ENCODE measurements around the gene SGCD. TPM values are rescaled to one million over a fixed set of nuclear protein-coding genes. Genes with fewer than 3 reads are reported as not detected.

Gene SGCD
- total and polyA plus RNA-seq, 4 experiments from 2014 or later, result not detected

DNA sequence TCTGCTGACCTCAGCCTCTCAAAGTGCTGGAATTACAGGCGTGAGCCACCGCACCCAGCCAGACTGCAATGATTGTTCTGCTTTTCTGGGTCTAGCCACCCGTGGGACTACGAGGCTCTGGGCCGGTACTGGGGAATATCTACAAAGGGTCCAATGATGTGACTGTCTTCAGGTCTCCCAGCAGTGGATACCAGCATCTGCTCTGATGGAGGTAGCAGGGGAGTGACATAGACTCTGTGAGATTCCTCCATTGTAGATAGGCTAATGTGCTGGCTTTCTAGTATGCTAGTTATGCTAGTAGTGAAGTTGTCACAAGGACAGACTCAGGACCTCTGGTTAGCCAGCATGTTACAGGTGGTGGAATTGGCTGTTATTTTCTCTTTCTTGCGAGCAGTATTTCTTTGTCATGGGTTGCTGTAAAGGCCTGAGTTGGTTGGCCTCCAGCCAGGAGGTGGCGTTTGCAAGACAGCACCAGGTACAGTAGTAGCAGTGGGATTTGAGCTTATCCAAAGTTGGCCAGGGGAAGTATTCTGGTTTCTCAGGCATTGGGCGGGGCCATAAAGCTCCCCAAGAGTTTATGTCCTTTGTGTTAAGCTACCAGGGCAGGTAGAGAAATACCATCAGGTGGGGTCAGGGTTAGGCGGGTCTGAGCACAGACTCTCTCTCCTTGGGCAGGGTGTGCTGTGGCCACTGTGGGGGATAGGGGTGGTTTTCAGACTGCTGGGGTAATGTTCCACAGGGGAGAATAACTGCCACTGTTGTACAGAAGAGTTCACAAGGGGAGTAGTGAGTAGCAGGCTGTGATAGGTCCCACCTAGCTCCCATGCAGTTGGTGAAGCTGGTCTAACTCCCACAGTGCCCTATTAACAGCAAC lies 105.2 kb downstream of the SGCD start:
- Histone ChIP-seq H3K4me1 (ENCODE audit: insufficient read depth, low read length) (no peaks in the 10 kb centered on the region), H3K9me3 (ENCODE audit: control insufficient read depth in 1 of 2, low read length in 2 of 2) (no peaks in the 10 kb centered on the region), H3K27ac (ENCODE audit: low read depth, low read length) (no peak overlapping the region), H3K4me3 (ENCODE audit: low read length in 2 of 2) (no peak overlapping the region), H3K27me3 (ENCODE audit: insufficient read depth, low read length) (no peaks in the 10 kb centered on the region), H3K36me3 (ENCODE audit: insufficient read depth, low read length) (no peaks in the 10 kb centered on the region)
- Mint-ChIP-seq H3K4me1 (no peaks in the 10 kb centered on the region), H3K9me3 (peaks cover 0 to 6% (median 0%) of the 10 kb centered on the region in 8 donors), H3K27ac (no peak overlapping the region), H3K4me3 (no peak overlapping the region), H3K27me3 (peaks cover 12 to 13% of the 10 kb centered on the region in 2 donors), H3K36me3 (no peaks in the 10 kb centered on the region)
- POLR2A ChIA-PET (ENCODE audit: partially characterized antibody), result no interaction called here
- intact Hi-C loops (cut with micrococcal nuclease), result no loop called here
- DNase-seq, result no peak
- CTCF ChIA-PET (ENCODE audit: partially characterized antibody), result no interaction called here

DNA sequence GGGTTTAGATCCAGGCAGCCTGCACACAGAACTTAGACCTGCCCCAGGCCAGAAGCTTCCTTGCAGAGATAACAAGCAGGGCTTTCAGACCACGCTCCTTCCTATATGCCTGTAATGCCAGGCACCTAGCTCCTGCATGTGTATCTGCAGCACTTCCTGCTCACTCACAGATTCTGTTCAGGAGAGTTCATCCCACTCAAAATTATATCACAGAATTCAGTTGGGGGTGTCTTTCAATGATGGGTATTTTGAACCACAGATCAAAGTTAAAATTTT lies 105.8 kb downstream of the SGCD start:
- no peaks in the 10 kb centered on the region for H3K36me3 Mint-ChIP-seq
- no peak overlapping the region for H3K4me3 Mint-ChIP-seq
- intact Hi-C loops (cut with micrococcal nuclease), result no loop called here
- Histone ChIP-seq H3K4me1 (ENCODE audit: insufficient read depth, low read length) (no peaks in the 10 kb centered on the region), H3K36me3 (ENCODE audit: insufficient read depth, low read length) (no peaks in the 10 kb centered on the region), H3K27ac (ENCODE audit: low read depth, low read length) (no peak overlapping the region), H3K27me3 (ENCODE audit: insufficient read depth, low read length) (no peaks in the 10 kb centered on the region), H3K4me3 (ENCODE audit: low read length in 2 of 2) (no peak overlapping the region), H3K9me3 (ENCODE audit: control insufficient read depth in 1 of 2, low read length in 2 of 2) (no peaks in the 10 kb centered on the region)
- H3K4me1 Mint-ChIP-seq, result no peaks in the 10 kb centered on the region
- H3K9me3 Mint-ChIP-seq, result peaks cover 0 to 6% (median 0%) of the 10 kb centered on the region in 8 donors
- peaks cover 13 to 15% of the 10 kb centered on the region in 2 donors for H3K27me3 Mint-ChIP-seq
- no peak overlapping the region for H3K27ac Mint-ChIP-seq
- ChIA-PET CTCF (ENCODE audit: partially characterized antibody) (no interaction called here), POLR2A (ENCODE audit: partially characterized antibody) (no interaction called here)
- DNase-seq, result no peak

DNA sequence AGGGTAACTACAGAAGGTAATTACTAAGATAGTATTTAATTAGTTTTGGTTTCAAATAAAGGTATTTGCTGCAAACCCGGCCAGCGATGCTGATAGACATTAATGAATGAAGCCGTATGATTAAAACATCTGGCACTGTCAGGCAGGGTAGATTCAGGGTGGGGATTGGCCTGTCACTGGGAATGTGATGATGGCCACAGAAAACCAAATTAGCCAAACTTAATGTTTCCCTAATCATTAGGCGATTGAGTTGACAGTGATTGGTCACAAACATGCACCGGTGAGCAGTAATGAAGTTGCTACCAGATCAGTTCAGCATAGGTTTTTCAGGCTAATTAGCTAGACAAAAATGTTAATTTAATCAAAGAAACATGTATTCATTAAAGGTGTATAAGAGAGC lies 107.5 kb downstream of the SGCD start:
- H3K27me3 Mint-ChIP-seq, result peaks cover 13 to 16% of the 10 kb centered on the region in 2 donors
- no peaks in the 10 kb centered on the region for H3K36me3 ChIP-seq (ENCODE audit: insufficient read depth, low read length)
- no peak overlapping the region for H3K4me3 ChIP-seq (ENCODE audit: low read length in 2 of 2)
- ChIA-PET CTCF (ENCODE audit: partially characterized antibody) (no interaction called here), POLR2A (ENCODE audit: partially characterized antibody) (no interaction called here)
- H3K9me3 ChIP-seq (ENCODE audit: control insufficient read depth in 1 of 2, low read length in 2 of 2), result no peaks in the 10 kb centered on the region
- no peaks in the 10 kb centered on the region for H3K36me3 Mint-ChIP-seq
- H3K9me3 Mint-ChIP-seq, result peaks cover 0 to 5% (median 0%) of the 10 kb centered on the region in 8 donors
- H3K27me3 ChIP-seq (ENCODE audit: insufficient read depth, low read length), result no peaks in the 10 kb centered on the region
- no peaks in the 10 kb centered on the region for H3K4me1 Mint-ChIP-seq
- intact Hi-C loops (cut with micrococcal nuclease), result no loop called here
- DNase-seq, result no peak
- no peaks in the 10 kb centered on the region for H3K4me1 ChIP-seq (ENCODE audit: insufficient read depth, low read length)
- H3K27ac ChIP-seq (ENCODE audit: low read depth, low read length), result no peak overlapping the region
- H3K4me3 Mint-ChIP-seq, result no peak overlapping the region
- H3K27ac Mint-ChIP-seq, result no peak overlapping the region

DNA sequence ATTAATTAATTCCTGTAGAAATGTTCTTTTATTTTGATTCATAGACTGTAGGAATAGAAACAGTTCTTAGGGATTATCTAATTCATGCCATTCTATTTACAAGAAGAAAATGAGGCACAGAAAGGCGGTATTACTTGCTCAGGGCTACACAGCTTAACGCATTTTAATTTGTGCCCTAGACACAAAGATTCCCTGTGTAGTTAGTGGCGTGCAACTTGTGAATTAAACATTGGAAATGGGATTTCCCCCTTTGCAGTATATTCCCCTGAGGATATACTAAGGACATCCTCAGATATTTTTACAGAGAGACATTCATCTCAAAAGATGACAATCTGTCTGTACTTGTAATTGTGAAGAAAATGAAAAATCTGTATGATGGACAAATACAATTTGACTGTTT lies 108.1 kb downstream of the SGCD start:
- no peak for DNase-seq
- Histone ChIP-seq H3K36me3 (ENCODE audit: insufficient read depth, low read length) (no peaks in the 10 kb centered on the region), H3K9me3 (ENCODE audit: control insufficient read depth in 1 of 2, low read length in 2 of 2) (no peaks in the 10 kb centered on the region), H3K27ac (ENCODE audit: low read depth, low read length) (no peak overlapping the region), H3K4me3 (ENCODE audit: low read length in 2 of 2) (no peak overlapping the region), H3K27me3 (ENCODE audit: insufficient read depth, low read length) (no peaks in the 10 kb centered on the region), H3K4me1 (ENCODE audit: insufficient read depth, low read length) (no peaks in the 10 kb centered on the region)
- H3K9me3 Mint-ChIP-seq, result peaks cover 0 to 5% (median 0%) of the 10 kb centered on the region in 8 donors
- H3K27ac Mint-ChIP-seq, result no peak overlapping the region
- CTCF ChIA-PET (ENCODE audit: partially characterized antibody), result no interaction called here
- H3K4me3 Mint-ChIP-seq, result no peak overlapping the region
- peaks cover 13 to 18% of the 10 kb centered on the region in 2 donors for H3K27me3 Mint-ChIP-seq
- POLR2A ChIA-PET (ENCODE audit: partially characterized antibody), result no interaction called here
- no peaks in the 10 kb centered on the region for H3K36me3 Mint-ChIP-seq
- no peaks in the 10 kb centered on the region for H3K4me1 Mint-ChIP-seq
- intact Hi-C loops (cut with micrococcal nuclease), result no loop called here

DNA sequence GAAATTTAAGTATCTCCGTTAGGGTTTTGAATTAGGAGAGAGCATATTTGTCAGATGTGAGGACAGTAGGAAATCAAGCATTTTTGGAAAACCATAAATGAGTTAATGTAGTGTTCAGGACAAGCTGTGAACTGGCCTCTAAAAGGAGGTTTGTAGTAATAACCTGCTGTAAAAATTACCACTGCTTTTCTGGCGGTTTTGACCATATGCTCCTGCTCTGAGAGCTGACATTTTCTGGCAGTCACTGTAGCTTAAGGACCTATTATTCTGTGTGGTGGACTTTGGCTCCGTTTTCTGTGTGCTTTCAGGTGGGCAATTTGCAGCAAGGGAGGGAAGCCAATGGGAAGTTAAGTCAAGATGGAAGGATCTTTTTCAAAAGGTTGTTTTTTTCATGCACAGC lies 111.1 kb downstream of the SGCD start:
- H3K4me1 ChIP-seq (ENCODE audit: insufficient read depth, low read length), result no peaks in the 10 kb centered on the region
- no peak overlapping the region for H3K4me3 Mint-ChIP-seq
- H3K9me3 Mint-ChIP-seq, result peaks cover 0 to under 1% (median 0%) of the 10 kb centered on the region in 8 donors
- no peaks in the 10 kb centered on the region for H3K9me3 ChIP-seq (ENCODE audit: control insufficient read depth in 1 of 2, low read length in 2 of 2)
- H3K4me3 ChIP-seq (ENCODE audit: low read length in 2 of 2), result no peak overlapping the region
- ChIA-PET POLR2A (ENCODE audit: partially characterized antibody) (no interaction called here), CTCF (ENCODE audit: partially characterized antibody) (no interaction called here)
- no peak overlapping the region for H3K27ac Mint-ChIP-seq
- peaks cover 8 to 18% of the 10 kb centered on the region in 2 donors for H3K27me3 Mint-ChIP-seq
- no peak for DNase-seq
- H3K36me3 Mint-ChIP-seq, result no peaks in the 10 kb centered on the region
- H3K27ac ChIP-seq (ENCODE audit: low read depth, low read length), result no peak overlapping the region
- H3K27me3 ChIP-seq (ENCODE audit: insufficient read depth, low read length), result no peaks in the 10 kb centered on the region
- intact Hi-C loops (cut with micrococcal nuclease), result no loop called here
- no peaks in the 10 kb centered on the region for H3K36me3 ChIP-seq (ENCODE audit: insufficient read depth, low read length)
- no peaks in the 10 kb centered on the region for H3K4me1 Mint-ChIP-seq

DNA sequence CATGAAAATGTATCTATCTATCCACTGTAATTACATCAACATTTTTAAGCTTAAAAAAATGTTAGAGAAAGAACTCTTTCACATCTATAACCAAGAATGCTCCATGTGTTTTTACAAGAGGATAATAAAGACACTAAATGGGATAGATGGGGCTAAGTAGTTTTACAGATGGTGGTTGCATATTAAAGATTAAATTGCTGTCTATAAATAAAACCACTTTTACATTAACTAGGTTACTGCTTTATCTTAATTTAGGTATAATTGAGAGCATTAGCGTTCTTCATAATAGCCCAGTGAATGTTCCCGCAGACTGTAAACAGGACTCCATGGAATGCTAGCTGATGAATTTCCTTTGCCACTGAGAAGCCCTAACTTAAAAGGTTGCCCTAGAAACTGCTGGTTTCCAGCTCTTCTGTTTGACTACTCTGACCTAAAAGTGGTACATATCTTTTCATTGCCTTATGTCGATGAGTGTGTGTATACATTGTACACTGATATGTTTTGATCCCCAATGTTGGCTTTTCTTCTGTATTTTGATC lies 117.9 kb downstream of the SGCD start:
- Mint-ChIP-seq H3K27ac (no peak overlapping the region), H3K9me3 (peaks cover 0 to 3% (median 0%) of the 10 kb centered on the region in 8 donors), H3K4me1 (no peaks in the 10 kb centered on the region), H3K27me3 (peaks cover 13 to 22% of the 10 kb centered on the region in 2 donors), H3K36me3 (no peaks in the 10 kb centered on the region), H3K4me3 (no peak overlapping the region)
- H3K27ac ChIP-seq (ENCODE audit: low read depth, low read length), result no peak overlapping the region
- no peaks in the 10 kb centered on the region for H3K36me3 ChIP-seq (ENCODE audit: insufficient read depth, low read length)
- ChIA-PET CTCF (ENCODE audit: partially characterized antibody) (no interaction called here), POLR2A (ENCODE audit: partially characterized antibody) (no interaction called here)
- intact Hi-C loops (cut with micrococcal nuclease), result no loop called here
- H3K27me3 ChIP-seq (ENCODE audit: insufficient read depth, low read length), result no peaks in the 10 kb centered on the region
- H3K4me1 ChIP-seq (ENCODE audit: insufficient read depth, low read length), result no peaks in the 10 kb centered on the region
- DNase-seq, result no peak
- no peak overlapping the region for H3K4me3 ChIP-seq (ENCODE audit: low read length in 2 of 2)
- H3K9me3 ChIP-seq (ENCODE audit: control insufficient read depth in 1 of 2, low read length in 2 of 2), result no peaks in the 10 kb centered on the region

DNA sequence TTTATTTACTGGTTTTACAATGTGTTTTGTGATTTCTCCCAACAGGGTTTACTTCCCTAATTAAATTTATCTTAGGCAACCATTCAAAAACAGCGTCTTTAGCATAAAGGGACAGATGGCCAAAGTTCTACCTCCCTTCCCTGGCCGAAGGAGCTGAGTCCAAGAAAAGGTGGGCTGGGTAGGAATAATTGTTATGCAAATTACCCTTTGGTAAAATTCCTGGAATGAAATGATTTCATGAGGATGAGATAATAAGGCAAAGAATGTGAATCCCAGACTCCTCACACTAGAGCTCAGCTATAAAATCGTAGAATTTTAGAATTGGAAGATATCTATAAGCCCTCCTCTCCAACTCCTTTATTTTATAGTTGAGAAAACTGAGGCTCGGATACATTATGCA lies 119.6 kb downstream of the SGCD start:
- Histone ChIP-seq H3K27me3 (ENCODE audit: insufficient read depth, low read length) (no peaks in the 10 kb centered on the region), H3K4me3 (ENCODE audit: low read length in 2 of 2) (no peak overlapping the region), H3K4me1 (ENCODE audit: insufficient read depth, low read length) (no peaks in the 10 kb centered on the region), H3K9me3 (ENCODE audit: control insufficient read depth in 1 of 2, low read length in 2 of 2) (no peaks in the 10 kb centered on the region), H3K36me3 (ENCODE audit: insufficient read depth, low read length) (no peaks in the 10 kb centered on the region), H3K27ac (ENCODE audit: low read depth, low read length) (no peak overlapping the region)
- Mint-ChIP-seq H3K27me3 (peaks cover 14 to 23% of the 10 kb centered on the region in 2 donors), H3K4me3 (no peak overlapping the region), H3K4me1 (no peaks in the 10 kb centered on the region), H3K36me3 (no peaks in the 10 kb centered on the region), H3K9me3 (peaks cover 0 to 3% (median 0%) of the 10 kb centered on the region in 8 donors), H3K27ac (no peak overlapping the region)
- intact Hi-C loops (cut with micrococcal nuclease), result no loop called here
- ChIA-PET POLR2A (ENCODE audit: partially characterized antibody) (no interaction called here), CTCF (ENCODE audit: partially characterized antibody) (no interaction called here)
- DNase-seq, result no peak

All from CD4-positive, alpha-beta memory T cell (primary cell).